Measurements from ENCODE around the gene CAMK2D.

The CAMK2D gene

GRCh38 chr4:113560579-113560978, 201.0 kb downstream of the CAMK2D start:
- DNase-seq, result no peak

DNA sequence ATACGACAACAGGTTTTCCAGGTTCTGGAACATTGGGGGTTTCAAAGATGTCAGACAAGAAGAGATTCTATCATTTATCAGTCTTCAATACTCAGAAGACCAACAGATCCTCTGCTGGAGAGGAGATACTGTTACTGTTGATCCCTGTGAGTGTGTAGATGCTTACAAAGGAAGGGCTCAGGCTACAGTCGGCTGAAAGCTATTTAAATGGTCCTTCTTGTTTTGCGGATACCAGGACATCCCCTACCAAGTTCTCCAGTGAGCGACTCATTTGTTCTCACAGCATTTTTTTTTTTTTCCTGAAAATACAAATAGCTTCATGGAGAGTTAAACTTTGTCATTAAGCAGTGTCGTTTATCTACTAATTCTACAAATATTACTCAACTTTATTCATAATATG, 201.6 kb downstream of the CAMK2D start:
- no peak for DNase-seq

DNA sequence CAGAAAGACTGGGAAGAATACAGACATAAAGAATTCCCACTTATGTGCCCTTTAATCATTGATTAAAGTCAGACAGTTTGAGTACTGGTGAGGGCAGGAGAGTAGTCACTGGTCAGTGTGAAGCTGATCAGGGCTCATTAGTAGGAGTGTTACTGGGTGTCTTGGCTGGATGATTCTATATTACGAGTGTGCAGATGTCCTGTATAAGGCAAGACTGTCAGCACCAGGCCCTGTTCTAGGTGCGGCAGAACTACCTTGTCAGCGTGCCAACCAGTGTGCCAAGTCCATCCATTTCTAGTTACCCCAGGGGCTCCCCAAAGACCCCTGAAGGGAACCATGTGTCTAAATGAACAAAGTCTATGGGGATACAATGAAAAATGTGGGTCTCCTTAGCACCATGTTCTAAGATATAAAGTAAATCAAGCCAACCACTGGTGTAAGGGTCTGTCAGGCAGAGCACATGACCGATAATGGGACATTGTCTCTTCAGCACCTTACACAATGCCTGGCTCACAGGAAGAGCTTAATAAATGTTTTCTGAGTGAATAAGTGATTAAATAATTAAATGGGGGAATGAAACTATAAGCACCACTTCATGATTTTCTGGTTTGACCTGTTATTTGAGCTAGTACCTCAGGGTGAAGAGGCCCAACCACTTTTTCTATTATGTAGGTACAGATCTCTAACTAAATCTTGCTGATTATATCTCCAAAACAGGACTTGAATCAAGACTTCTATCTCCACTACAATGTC, 205.0 kb downstream of the CAMK2D start:
- no peak for DNase-seq

- DNase-seq, result no peak
Measured at GRCh38 chr4:113555868-113556267, 205.7 kb downstream of the CAMK2D start.

GRCh38 chr4:113553082-113553481, 208.5 kb downstream of the CAMK2D start:
- DNase-seq, result no peak

DNA sequence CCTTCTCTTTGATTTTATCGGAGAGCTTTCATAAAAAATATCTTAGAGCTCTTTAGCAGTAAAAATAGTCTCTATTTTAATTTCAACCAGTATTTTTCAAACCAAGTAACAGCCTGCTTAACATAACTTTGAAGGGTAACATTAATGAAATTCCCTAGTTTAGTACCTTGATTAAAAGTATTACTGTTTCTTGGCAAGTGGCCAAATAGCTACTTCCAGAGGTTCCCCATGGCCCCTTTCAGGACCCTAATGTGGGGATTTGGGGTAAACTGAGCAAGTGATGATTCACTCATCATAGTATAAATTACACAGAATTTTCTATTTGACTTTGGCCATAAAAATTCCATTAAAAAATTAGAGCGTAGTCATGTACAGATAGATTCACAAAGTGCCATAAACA, 211.0 kb downstream of the CAMK2D start:
- no peak for DNase-seq

DNA sequence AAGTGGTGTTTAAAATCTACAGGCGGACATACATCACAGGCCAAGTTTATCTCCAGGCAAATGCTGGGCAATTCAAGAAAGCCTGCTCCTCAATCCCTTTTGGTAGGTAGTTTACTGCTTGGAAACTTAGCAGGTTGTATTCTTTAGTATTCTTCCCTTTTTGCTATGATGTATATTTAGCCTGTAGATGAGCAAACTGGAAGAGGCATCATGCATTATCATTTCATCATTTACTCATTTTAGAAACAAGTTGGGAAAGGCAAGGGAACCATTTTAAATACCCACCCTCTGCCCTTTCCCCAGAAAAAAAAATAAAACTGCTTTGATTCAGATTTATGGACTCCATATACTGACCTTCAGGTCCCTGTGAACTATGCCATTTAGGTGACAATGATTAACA, 213.2 kb downstream of the CAMK2D start:
- DNase-seq, result no peak

- DNase-seq, result peak; percentile 87
Measured at GRCh38 chr4:113547487-113548042, 214.0 kb downstream of the CAMK2D start.

DNA sequence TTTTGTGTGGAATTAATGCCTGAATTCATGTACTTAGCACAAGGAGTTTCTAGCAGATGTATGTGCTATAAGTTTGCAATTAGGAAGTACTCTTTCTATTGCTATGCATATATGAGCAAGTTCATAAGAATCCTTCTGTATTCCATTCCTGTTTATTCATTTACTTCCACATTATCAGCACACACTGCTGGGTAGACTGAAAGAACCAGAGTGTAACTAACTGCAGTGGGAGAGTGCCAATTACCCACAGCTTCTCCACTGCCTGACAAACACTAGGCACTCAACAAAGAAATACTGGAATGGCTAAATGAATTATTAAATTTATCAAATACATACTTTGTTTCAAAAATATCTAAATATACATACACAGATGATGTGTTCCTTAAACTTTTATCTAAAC, 219.6 kb downstream of the CAMK2D start:
- DNase-seq, result no peak

GRCh38 chr4:113540859-113541258, 220.7 kb downstream of the CAMK2D start:
- no peak for DNase-seq

GRCh38 chr4:113539408-113539807, 222.1 kb downstream of the CAMK2D start:
- no peak for DNase-seq

DNA sequence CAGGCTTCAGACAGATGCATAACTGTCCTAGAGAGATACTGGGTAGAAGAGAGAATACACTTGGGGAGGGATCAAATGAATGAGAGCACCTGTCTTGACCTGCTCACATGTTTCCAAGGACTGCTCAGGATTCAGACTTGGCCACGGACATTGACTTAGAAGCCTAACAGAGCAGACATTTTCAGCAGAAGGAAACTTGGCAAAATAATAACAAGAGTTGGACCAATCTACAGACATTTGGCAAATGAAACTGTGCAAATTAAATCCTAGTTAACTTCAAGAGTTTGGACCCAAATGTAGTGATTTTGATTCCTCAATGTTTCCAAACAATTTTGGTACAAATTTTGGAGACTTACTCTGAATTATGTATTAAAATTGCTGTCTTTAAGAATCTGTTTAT, 223.9 kb downstream of the CAMK2D start:
- no peak for DNase-seq

GRCh38 chr4:113537203-113537602, 224.3 kb downstream of the CAMK2D start:
- DNase-seq, result no peak

DNA sequence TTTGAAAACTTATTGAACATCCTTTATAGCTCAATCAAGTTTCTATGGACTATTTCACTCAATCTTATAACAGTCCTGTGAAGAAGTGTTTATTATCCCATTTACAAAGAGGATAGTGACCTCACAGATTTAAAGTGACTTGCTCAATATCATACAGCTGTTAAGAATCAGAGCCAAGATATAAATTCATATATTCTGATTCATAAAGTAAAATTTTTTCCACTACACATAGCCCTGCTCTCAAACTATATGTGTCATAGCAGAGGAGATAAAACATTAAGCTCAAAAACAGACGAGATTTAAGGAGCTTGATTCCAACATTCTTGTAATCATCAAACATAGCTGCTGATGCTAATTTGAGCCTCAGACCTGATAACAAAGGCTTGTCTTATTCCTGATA, 226.8 kb downstream of the CAMK2D start:
- DNase-seq, result no peak

GRCh38 chr4:113531572-113531971, 230.0 kb downstream of the CAMK2D start:
- DNase-seq, result no peak

DNA sequence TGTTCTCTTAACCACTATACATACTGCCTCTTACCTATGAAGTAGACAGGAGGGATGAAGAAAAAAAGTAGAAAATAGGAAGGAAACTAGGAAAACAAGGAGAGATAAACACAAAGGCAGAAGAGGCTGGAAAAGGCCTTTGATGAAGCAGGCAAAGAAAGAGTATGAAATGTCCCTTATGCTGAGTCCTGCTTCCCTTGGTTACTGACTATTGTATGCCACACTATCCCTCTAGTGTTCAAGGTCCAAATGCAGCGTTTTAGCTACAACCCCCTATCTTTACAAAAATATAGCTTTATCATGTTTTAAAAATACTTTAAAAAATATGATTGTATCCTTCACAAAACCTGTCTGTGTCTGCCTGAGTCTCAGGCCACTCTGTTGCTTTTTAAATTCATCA, 233.1 kb downstream of the CAMK2D start:
- no peak for DNase-seq

DNA sequence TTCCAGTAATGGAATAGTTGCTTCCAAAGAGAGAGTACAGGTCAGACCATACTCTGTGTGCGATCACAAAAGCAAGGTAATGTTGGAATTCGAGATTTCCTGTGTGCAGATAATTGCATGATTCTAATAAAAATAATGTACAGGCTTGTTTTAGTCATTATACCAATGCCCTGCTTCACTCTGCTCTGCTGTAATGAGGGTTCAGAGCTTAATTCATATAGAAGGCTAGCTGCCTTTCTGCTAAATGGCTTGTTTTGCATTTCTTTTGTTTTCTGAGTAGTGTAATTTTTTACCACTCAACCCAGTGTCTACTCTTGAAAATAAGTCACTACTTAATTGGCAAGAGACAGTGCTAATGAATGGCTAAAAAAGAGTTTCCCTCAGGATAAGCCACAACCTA, 236.0 kb downstream of the CAMK2D start:
- DNase-seq, result no peak

GRCh38 chr4:113524505-113525186, 236.9 kb downstream of the CAMK2D start:
- DNase-seq, result no peak

GRCh38 chr4:113524096-113524495, 237.4 kb downstream of the CAMK2D start:
- DNase-seq, result no peak

DNA sequence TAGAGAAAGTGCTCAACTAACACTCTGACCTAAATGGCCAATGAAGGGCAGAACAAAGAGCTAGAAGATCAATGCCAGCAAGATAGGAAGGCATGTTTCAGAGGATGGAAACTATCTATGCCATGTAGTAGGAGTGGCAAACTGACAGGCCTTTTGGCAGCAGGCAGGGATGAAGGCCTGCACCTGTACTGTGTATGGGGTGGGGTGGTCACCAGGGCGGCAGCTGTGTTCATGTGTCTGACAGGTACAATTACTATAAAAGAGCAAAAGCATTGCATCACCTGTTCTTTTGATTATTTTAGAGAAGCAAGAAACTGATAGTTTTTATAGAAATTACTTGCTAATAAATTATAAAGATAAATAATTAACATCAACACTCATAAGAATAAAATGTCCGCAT, 239.1 kb downstream of the CAMK2D start:
- DNase-seq, result no peak

DNA sequence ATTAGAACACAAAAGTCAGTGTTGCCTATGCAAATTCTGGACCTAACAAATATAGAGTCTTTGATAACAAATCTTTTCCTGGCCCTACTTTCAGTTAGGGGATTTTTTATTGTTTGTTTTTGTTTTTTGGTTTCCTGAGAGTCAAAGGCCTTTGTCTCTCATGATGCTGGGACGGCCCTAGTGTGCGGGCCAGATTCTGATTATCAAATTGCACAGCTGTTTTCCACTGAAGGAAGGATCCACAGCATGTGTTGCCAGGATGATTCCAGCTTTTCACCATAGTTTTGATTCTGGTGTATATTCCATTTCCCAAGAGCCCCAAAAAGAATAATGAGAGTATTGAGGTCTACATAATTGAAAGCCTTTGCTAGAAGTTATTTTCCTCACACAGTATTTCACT, 248.2 kb downstream of the CAMK2D start:
- no peak for DNase-seq

DNA sequence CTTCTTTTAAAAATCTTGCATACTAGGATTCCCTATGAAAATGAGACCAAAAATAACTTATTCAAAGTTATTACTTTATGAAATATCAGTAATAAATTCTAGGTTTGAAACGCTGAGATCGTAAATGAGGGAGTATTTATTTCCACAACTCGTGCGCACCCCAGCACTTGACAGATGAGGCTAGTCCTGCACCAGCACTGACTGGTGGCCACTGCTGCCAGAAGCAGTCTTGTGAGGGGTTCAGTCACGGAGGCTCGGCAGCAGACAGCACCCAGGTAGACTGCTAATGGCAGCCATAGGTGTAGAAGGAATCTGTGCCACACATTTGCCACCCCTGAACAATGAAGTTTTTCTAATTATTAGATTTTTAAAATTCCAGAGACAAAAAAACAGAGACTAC, 248.7 kb downstream of the CAMK2D start:
- DNase-seq, result no peak

GRCh38 chr4:113511944-113512343, 249.6 kb downstream of the CAMK2D start:
- DNase-seq, result no peak

GRCh38 chr4:113509851-113510250, 251.7 kb downstream of the CAMK2D start:
- DNase-seq, result no peak

- no peak for DNase-seq
Measured at GRCh38 chr4:113505044-113505443, 256.5 kb downstream of the CAMK2D start.
